A549 treated with Mapracorat at 1 μM for 4 hours (cell line): ENCODE results near the gene PHOX2B. TPM values are rescaled to one million over a fixed set of nuclear protein-coding genes. Genes with fewer than 3 reads are reported as not detected.

ENCODE experiments used
- total RNA-seq: library from RNA; stranded (reverse); fragments of 200-300 nt; extraction: Qiagen RNA extraction; gene quantifications from 5 replicates; pipeline ENCODE4 v1.2.3, GENCODE V29; 2022

Gene PHOX2B
- not detected in 5 replicates for total RNA-seq

DNA sequence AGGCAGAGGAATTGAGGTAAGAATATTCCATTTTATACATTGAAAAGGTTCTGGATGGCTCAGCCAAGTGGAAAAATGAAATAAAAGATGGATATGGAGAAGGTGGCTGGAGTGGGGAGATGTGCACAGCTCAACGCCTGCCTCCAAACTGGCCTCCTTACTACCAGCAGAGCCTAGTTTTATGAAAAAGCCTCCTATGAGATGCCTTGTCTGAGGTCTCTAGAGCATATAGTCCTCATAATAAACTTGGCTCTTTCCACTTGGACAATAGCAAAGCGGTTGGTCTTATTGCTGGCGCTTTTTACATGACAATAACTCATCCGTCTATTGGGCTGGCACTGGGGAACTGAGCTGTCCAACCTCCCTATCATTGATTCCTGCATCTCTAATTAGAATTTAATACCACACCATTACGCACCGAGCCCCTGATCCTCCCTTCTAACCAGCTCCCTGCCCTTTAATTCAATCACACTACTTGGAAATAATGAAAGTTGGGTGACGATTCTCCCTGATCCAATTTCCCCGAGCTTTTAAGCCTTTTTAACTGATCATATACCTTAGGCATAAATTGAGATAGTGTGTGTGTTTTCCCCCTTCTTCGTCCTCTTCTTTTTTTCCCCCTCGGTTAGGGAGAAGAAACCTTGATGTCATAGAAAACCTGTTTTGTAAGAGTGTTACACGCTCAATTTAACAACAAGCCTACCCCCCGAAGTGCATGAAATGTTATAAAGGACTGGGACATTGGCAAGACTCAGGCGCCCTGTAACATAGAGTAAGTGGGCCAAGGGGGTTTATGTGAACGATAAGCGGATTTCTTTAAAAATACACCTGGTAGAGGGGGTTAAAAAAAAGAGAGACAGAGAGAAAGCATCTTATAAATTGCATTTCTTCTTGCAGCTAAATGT is at the start of gene PHOX2B:
Gene PHOX2B, minus strand, starts transcription at position 155 of the 905 bp plus-strand sequence. Its CDS starts 115 bp downstream, at position 40.

Other genes starting within 250 kb of the PHOX2B start
- 34.0 to 51.3 TPM (median 46.4 TPM) in 5 replicates for gene LIMCH1, start 210.6 kb downstream of the PHOX2B start, total RNA-seq
- gene TMEM33, start 186.7 kb upstream of the PHOX2B start, total RNA-seq, result 31.8 to 48.1 TPM (median 45.6 TPM) in 5 replicates
- 0.12 to 0.19 TPM (median 0.15 TPM) in 5 replicates for gene DCAF4L1, start 233.0 kb upstream of the PHOX2B start, total RNA-seq
- 21.0 to 31.0 TPM (median 27.0 TPM) in 5 replicates for gene SLC30A9, start 241.8 kb upstream of the PHOX2B start, total RNA-seq